ENCODE data around the gene AGAP1.

The AGAP1 gene

DNA sequence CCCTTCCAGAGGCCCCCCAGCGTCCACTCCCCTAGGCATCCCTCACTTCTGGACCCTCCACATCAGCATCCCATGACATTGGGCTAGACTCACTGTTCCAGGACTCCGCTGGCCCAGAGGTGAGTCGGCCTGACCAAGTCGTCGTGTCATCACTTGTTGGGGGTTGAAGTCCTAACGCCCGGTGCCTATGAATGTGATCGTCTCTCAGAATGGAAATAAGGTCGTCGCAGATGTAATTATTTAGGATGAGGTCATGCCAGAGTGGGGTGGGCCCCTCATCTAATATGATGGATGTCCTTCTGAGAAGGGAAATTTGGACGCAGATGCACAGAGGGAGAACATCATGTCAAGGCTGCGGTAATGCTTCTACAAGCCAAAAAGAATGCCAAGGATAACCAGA, 142.7 kb downstream of the AGAP1 start:
- Histone ChIP-seq H3K4me1 (ENCODE audit: control insufficient read depth in 1 of 2, insufficient read depth in 2 of 2, low read length in 2 of 2) (peaks cover 37 to 45% of the 10 kb centered on the region in 2 donors), H3K36me3 (ENCODE audit: control insufficient read depth in 1 of 2, insufficient read depth in 2 of 2, low read length in 2 of 2) (no peaks in the 10 kb centered on the region), H3K27me3 (ENCODE audit: control insufficient read depth in 1 of 2, insufficient read depth in 2 of 2, low read length in 2 of 2) (no peaks in the 10 kb centered on the region), H3K27ac (ENCODE audit: low read depth, low read length) (no peak overlapping the region), H3K9me3 (ENCODE audit: control insufficient read depth in 1 of 2, low read length in 2 of 2) (no peaks in the 10 kb centered on the region), H3K9ac (ENCODE audit: low read depth in 1 of 2, low read length in 2 of 2) (no peak overlapping the region), H3K4me3 (ENCODE audit: low read depth in 1 of 2, low read length in 2 of 2) (no peak overlapping the region)

- Histone ChIP-seq H3K27me3 (ENCODE audit: control insufficient read depth in 1 of 2, insufficient read depth in 2 of 2, low read length in 2 of 2) (no peaks in the 10 kb centered on the region), H3K9me3 (ENCODE audit: control insufficient read depth in 1 of 2, low read length in 2 of 2) (no peaks in the 10 kb centered on the region), H3K27ac (ENCODE audit: low read depth, low read length) (peak overlapping the region; percentile 13)
Observed at GRCh38 chr2:235637896-235638295, 144.1 kb downstream of the AGAP1 start.

DNA sequence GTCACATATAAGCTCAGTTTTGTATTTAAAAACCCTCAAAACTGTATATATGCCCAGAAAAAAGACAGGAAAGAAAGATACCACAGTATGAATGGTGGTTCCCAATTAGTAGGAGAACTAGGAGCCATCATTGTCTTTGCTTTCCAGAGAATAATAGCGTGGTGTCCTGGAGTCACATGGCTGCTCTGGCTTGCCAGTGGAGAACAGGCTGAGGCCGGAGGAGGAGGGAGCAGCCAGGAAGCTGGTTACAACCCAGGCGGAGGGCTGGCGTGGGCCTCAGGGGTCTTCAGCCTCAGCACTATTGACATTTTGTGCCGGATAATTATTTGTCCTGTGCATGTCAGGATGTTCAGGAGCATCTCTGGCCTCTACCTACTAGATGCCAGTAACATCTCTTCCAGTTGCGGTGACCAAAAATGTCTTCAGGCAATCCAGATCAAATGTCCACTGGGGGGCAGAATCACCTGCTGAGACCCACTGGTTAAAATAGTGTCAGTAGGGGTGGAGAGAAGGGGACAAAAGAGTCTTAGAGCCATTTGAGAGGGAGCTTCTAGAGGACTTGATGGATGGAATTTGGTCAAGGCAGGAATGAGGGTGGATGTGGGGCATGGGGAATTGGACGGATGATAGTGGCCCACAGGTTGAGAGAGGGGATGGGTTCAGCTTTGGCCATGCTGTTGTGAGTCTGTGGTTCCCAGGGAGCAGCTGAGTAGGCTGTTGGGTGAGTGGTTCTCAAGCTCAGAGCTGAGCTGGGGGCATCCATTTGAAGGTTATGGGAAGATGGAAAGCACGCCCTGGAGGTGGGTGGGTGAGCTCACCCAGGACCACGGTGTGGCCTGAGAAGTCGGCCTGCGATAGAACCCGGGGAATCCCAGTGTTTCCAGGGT, 144.9 kb downstream of the AGAP1 start:
- Histone ChIP-seq H3K4me1 (ENCODE audit: control insufficient read depth in 1 of 2, insufficient read depth in 2 of 2, low read length in 2 of 2) (peaks cover 37 to 58% of the 10 kb centered on the region in 2 donors), H3K27me3 (ENCODE audit: control insufficient read depth in 1 of 2, insufficient read depth in 2 of 2, low read length in 2 of 2) (no peaks in the 10 kb centered on the region), H3K4me3 (ENCODE audit: low read depth in 1 of 2, low read length in 2 of 2) (no peak overlapping the region), H3K36me3 (ENCODE audit: control insufficient read depth in 1 of 2, insufficient read depth in 2 of 2, low read length in 2 of 2) (no peaks in the 10 kb centered on the region), H3K9ac (ENCODE audit: low read depth in 1 of 2, low read length in 2 of 2) (no peak overlapping the region), H3K27ac (ENCODE audit: low read depth, low read length) (peak overlapping the region; percentile 57), H3K9me3 (ENCODE audit: control insufficient read depth in 1 of 2, low read length in 2 of 2) (no peaks in the 10 kb centered on the region)

More at GRCh38 chr2:235637896-235638295, 144.1 kb downstream of the AGAP1 start:
- Histone ChIP-seq H3K4me3 (ENCODE audit: low read depth in 1 of 2, low read length in 2 of 2) (no peak overlapping the region), H3K9ac (ENCODE audit: low read depth in 1 of 2, low read length in 2 of 2) (no peak overlapping the region), H3K4me1 (ENCODE audit: control insufficient read depth in 1 of 2, insufficient read depth in 2 of 2, low read length in 2 of 2) (peaks cover 37 to 58% of the 10 kb centered on the region in 2 donors), H3K36me3 (ENCODE audit: control insufficient read depth in 1 of 2, insufficient read depth in 2 of 2, low read length in 2 of 2) (no peaks in the 10 kb centered on the region)

- peak overlapping the region in 1 of 2 donors; percentile 44 for H3K9ac ChIP-seq (ENCODE audit: low read depth in 1 of 2, low read length in 2 of 2)
- H3K4me1 ChIP-seq (ENCODE audit: control insufficient read depth in 1 of 2, insufficient read depth in 2 of 2, low read length in 2 of 2): peaks cover 37 to 58% of the 10 kb centered on the region in 2 donors
- no peaks in the 10 kb centered on the region for H3K36me3 ChIP-seq (ENCODE audit: control insufficient read depth in 1 of 2, insufficient read depth in 2 of 2, low read length in 2 of 2)
- peak overlapping the region; percentile 57 for H3K27ac ChIP-seq (ENCODE audit: low read depth, low read length)
- no peaks in the 10 kb centered on the region for H3K27me3 ChIP-seq (ENCODE audit: control insufficient read depth in 1 of 2, insufficient read depth in 2 of 2, low read length in 2 of 2)
- H3K4me3 ChIP-seq (ENCODE audit: low read depth in 1 of 2, low read length in 2 of 2): no peak overlapping the region
- no peaks in the 10 kb centered on the region for H3K9me3 ChIP-seq (ENCODE audit: control insufficient read depth in 1 of 2, low read length in 2 of 2)
Observed at GRCh38 chr2:235639428-235639773, 145.6 kb downstream of the AGAP1 start.

DNA sequence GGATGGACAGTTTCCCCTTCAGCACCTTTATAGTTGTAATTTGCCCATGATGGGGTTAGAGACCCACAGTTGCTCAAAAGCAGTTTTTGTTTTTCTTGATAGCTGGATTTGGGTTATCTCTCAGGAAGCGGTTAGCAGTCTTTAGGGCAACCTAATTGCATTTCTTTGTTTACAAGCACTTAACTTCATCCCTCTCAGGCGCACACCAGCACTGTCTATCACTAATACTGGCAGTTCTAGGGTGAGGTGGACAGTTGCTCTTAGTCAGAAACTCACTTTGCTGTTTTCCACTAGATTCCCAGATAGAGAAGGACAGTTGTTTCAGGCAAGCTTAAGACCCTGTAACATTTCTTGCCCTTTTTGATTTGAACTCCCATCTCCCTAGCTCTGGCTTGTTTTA, 146.0 kb downstream of the AGAP1 start:
- Histone ChIP-seq H3K9me3 (ENCODE audit: control insufficient read depth in 1 of 2, low read length in 2 of 2) (no peaks in the 10 kb centered on the region), H3K27me3 (ENCODE audit: control insufficient read depth in 1 of 2, insufficient read depth in 2 of 2, low read length in 2 of 2) (no peaks in the 10 kb centered on the region), H3K9ac (ENCODE audit: low read depth in 1 of 2, low read length in 2 of 2) (peak overlapping the region in 1 of 2 donors; percentile 44), H3K27ac (ENCODE audit: low read depth, low read length) (peak overlapping the region; percentile 57), H3K4me3 (ENCODE audit: low read depth in 1 of 2, low read length in 2 of 2) (no peak overlapping the region), H3K36me3 (ENCODE audit: control insufficient read depth in 1 of 2, insufficient read depth in 2 of 2, low read length in 2 of 2) (no peaks in the 10 kb centered on the region), H3K4me1 (ENCODE audit: control insufficient read depth in 1 of 2, insufficient read depth in 2 of 2, low read length in 2 of 2) (peaks cover 37 to 58% of the 10 kb centered on the region in 2 donors)

DNA sequence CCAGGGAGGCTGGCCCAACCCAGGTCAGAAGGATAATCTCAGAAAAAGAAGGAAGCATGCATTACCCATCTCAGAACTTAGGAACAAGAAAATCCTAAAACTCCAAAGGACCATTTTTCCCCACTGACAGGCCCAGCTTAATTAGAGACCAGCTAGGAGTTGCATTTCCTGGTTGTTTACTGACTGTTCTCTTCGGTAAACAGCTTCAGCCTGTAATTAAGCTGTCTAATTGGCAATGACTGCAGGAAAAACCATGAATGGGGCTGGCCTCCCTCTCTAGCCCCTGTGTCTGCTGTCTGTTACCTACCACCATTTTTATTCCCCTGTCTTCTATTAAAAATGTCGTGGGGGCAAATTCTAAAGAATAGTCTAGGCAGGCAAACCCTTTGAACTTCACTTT, 146.5 kb downstream of the AGAP1 start:
- Histone ChIP-seq H3K9ac (ENCODE audit: low read depth in 1 of 2, low read length in 2 of 2) (peak overlapping the region in 1 of 2 donors; percentile 44), H3K4me3 (ENCODE audit: low read depth in 1 of 2, low read length in 2 of 2) (no peak overlapping the region), H3K27ac (ENCODE audit: low read depth, low read length) (peak overlapping the region; percentile 26), H3K36me3 (ENCODE audit: control insufficient read depth in 1 of 2, insufficient read depth in 2 of 2, low read length in 2 of 2) (no peaks in the 10 kb centered on the region), H3K9me3 (ENCODE audit: control insufficient read depth in 1 of 2, low read length in 2 of 2) (no peaks in the 10 kb centered on the region), H3K27me3 (ENCODE audit: control insufficient read depth in 1 of 2, insufficient read depth in 2 of 2, low read length in 2 of 2) (no peaks in the 10 kb centered on the region), H3K4me1 (ENCODE audit: control insufficient read depth in 1 of 2, insufficient read depth in 2 of 2, low read length in 2 of 2) (peaks cover 37 to 55% of the 10 kb centered on the region in 2 donors)

DNA sequence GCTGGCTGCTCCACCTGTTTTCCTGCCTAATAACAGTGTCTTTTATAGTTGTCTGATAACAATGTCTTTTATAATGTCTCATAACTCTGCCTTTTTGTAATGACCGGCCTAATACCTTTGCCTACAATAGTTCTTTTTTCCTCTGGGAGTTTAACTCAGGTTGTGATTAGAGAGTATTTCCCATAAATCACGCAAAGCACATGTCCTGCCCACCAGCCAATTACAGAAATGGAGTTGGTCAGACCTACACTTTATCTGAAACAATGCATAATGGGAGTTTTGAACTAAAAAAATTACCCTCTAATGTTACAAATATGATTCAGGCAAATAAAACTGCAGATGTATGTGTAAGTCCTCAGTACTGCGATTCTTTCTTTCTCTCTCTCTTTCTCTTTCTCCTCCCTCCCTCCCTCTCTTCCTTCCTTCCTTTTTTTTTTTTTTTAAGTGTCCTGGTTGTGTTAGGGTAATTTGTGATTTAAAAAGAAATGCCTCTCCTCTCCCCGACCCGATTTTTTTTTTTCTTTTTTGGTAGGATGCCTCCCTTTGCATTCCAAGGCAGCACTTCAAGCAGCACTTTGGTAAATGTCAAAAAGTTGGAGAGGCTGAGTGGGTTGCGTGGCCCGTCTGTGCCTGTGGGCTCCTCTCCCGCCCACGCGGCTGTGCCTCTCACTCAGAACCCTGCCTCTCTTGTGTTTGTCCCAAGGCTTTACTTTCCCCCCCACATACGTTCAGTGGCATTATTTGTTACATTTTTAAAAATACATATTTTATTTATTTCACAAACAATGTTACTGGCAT, 147.3 kb downstream of the AGAP1 start:
- H3K9me3 ChIP-seq (ENCODE audit: control insufficient read depth in 1 of 2, low read length in 2 of 2): no peaks in the 10 kb centered on the region
- peak overlapping the region in 1 of 2 donors; percentile 19 for H3K9ac ChIP-seq (ENCODE audit: low read depth in 1 of 2, low read length in 2 of 2)
- H3K36me3 ChIP-seq (ENCODE audit: control insufficient read depth in 1 of 2, insufficient read depth in 2 of 2, low read length in 2 of 2): no peaks in the 10 kb centered on the region
- H3K27me3 ChIP-seq (ENCODE audit: control insufficient read depth in 1 of 2, insufficient read depth in 2 of 2, low read length in 2 of 2): no peaks in the 10 kb centered on the region
- no peak overlapping the region for H3K4me3 ChIP-seq (ENCODE audit: low read depth in 1 of 2, low read length in 2 of 2)
- H3K4me1 ChIP-seq (ENCODE audit: control insufficient read depth in 1 of 2, insufficient read depth in 2 of 2, low read length in 2 of 2): peaks cover 37 to 53% of the 10 kb centered on the region in 2 donors
- H3K27ac ChIP-seq (ENCODE audit: low read depth, low read length): peak overlapping the region; percentile 26

- H3K9ac ChIP-seq (ENCODE audit: low read depth in 1 of 2, low read length in 2 of 2): no peak overlapping the region
- no peaks in the 10 kb centered on the region for H3K27me3 ChIP-seq (ENCODE audit: control insufficient read depth in 1 of 2, insufficient read depth in 2 of 2, low read length in 2 of 2)
- H3K4me3 ChIP-seq (ENCODE audit: low read depth in 1 of 2, low read length in 2 of 2): no peak overlapping the region
- no peaks in the 10 kb centered on the region for H3K9me3 ChIP-seq (ENCODE audit: control insufficient read depth in 1 of 2, low read length in 2 of 2)
- H3K4me1 ChIP-seq (ENCODE audit: control insufficient read depth in 1 of 2, insufficient read depth in 2 of 2, low read length in 2 of 2): peaks cover 37 to 53% of the 10 kb centered on the region in 2 donors
- H3K36me3 ChIP-seq (ENCODE audit: control insufficient read depth in 1 of 2, insufficient read depth in 2 of 2, low read length in 2 of 2): no peaks in the 10 kb centered on the region
- no peak overlapping the region for H3K27ac ChIP-seq (ENCODE audit: low read depth, low read length)
Observed at GRCh38 chr2:235641956-235642355, 148.1 kb downstream of the AGAP1 start.

DNA sequence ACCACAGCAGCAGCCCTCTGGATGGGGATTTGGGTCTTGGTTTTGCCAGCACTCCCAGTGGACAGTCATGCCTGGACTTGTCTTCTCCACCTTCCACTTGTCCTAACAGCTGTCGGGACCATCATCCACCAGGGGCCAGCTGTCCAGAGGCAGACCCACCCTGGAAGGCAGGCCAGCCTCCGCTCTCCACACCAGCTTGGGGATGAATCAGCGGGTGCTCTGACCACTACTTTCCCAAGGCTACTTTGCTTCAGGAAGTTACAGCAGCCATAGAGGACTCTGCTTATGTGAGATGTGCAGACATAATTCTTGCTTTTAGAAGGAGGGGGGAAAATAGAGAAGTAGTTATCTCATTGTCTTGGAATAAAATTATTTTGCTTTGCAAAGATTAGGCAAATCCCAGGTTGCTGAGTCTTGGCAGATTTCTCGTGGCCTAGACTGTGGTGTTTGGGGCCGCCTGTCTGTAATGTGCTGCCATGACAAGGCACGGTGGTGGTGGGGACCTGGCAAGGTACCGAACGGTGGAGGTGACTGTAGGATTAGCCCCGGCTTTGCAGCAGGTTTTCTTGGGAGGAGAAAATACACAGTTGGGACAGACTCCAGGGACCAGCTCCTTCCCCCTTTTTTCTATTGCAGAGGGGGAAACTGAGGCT, 148.7 kb downstream of the AGAP1 start:
- Histone ChIP-seq H3K4me3 (ENCODE audit: low read depth in 1 of 2, low read length in 2 of 2) (no peak overlapping the region), H3K36me3 (ENCODE audit: control insufficient read depth in 1 of 2, insufficient read depth in 2 of 2, low read length in 2 of 2) (no peaks in the 10 kb centered on the region), H3K9me3 (ENCODE audit: control insufficient read depth in 1 of 2, low read length in 2 of 2) (no peaks in the 10 kb centered on the region), H3K9ac (ENCODE audit: low read depth in 1 of 2, low read length in 2 of 2) (no peak overlapping the region), H3K27me3 (ENCODE audit: control insufficient read depth in 1 of 2, insufficient read depth in 2 of 2, low read length in 2 of 2) (no peaks in the 10 kb centered on the region), H3K4me1 (ENCODE audit: control insufficient read depth in 1 of 2, insufficient read depth in 2 of 2, low read length in 2 of 2) (peaks cover 37 to 52% of the 10 kb centered on the region in 2 donors), H3K27ac (ENCODE audit: low read depth, low read length) (no peak overlapping the region)

All from duodenal mucosa (tissue), 2 donors.